GM18868 (cell line): Measurements from ENCODE around the gene ITPKB.

Source experiments
- ATAC-seq: cut with Tn5 transposase; IDR thresholded peaks from one replicate; pipeline ENCODE4 v1.9.1; 2021; ENCODE audit warnings: mild to moderate bottlenecking, moderate library complexity; ENCODE audit not compliant: unreplicated experiment

The ITPKB gene

GRCh38 chr1:226688056-226688748 is 50.9 kb downstream of the ITPKB start:
- peak; percentile 35 for ATAC-seq

GRCh38 chr1:226687426-226687825 is 51.7 kb downstream of the ITPKB start:
- no peak for ATAC-seq

GRCh38 chr1:226686440-226687425 is 52.3 kb downstream of the ITPKB start:
- ATAC-seq, result no peak

- no peak for ATAC-seq
These were observed 53.8 kb downstream of the ITPKB start for GRCh38 chr1:226685196-226685820.

- no peak for ATAC-seq
These were observed 55.1 kb downstream of the ITPKB start for GRCh38 chr1:226684026-226684425.

- no peak for ATAC-seq
These were observed 55.9 kb downstream of the ITPKB start for GRCh38 chr1:226682871-226683814.

GRCh38 chr1:226681652-226682493 is 57.2 kb downstream of the ITPKB start:
- ATAC-seq, result no peak

- no peak for ATAC-seq
These were observed 58.4 kb downstream of the ITPKB start for GRCh38 chr1:226680653-226681052.

- ATAC-seq, result peak; percentile 50
These were observed 59.1 kb downstream of the ITPKB start for GRCh38 chr1:226679853-226680516.

- no peak for ATAC-seq
These were observed 59.8 kb downstream of the ITPKB start for GRCh38 chr1:226679262-226679661.

GRCh38 chr1:226678701-226679100 is 60.4 kb downstream of the ITPKB start:
- ATAC-seq, result no peak

- ATAC-seq, result no peak
These were observed 60.8 kb downstream of the ITPKB start for GRCh38 chr1:226678251-226678650.

- peak; percentile 54 for ATAC-seq
These were observed 61.8 kb downstream of the ITPKB start for GRCh38 chr1:226677027-226678020.

- ATAC-seq, result no peak
These were observed 62.7 kb downstream of the ITPKB start for GRCh38 chr1:226676381-226676780.

GRCh38 chr1:226675715-226676357 is 63.2 kb downstream of the ITPKB start:
- no peak for ATAC-seq

GRCh38 chr1:226674892-226675714 is 64.0 kb downstream of the ITPKB start:
- peak; percentile 67 for ATAC-seq
